ENCODE data around the gene TMEM233.

TMEM233 gene

DNA sequence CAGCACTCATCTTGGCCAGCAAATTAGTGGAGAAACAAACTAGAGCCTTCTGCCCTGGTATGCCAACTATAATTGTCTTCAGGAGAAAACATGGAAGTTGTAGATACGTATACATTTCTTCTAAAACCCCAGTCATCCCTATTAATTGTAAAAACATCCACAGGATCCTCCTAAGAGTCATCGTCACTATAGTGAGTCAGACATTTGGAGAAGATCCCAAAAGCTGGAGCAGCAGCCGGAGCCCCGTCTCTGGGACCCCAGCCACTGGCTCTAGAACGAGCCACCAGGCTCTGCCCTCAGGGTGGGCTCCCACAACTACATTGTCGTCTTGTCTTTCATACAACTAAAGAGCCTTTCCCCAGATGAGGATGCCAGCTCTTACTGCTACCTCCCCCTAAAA lies 89.8 kb downstream of the TMEM233 start:
- DNase-seq, result no peak

- no peak for DNase-seq
Observed at GRCh38 chr12:119683816-119684215, 90.2 kb downstream of the TMEM233 start.

- no peak for DNase-seq
Observed at GRCh38 chr12:119684711-119685369, 91.3 kb downstream of the TMEM233 start.

GRCh38 chr12:119685375-119685774 lies 91.8 kb downstream of the TMEM233 start:
- no peak for DNase-seq

DNA sequence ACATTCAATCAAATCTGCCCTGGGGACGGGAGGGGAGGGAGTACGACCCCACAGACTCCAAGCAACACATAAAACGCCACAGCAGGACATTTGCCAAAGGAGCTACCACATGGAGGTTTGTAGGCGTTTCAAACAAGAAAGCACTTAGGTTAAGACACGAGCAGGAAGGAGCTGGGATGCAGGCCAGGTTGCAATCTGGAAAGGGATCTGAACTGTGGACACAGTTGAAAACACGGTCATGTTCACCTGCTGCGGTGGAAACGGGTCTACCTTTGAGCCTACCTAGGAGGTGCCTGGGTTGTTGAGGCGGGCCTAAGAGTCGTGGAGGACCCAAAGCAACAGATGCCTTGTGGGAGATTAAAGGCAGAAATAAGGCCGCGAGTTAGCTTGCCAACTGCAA lies 92.8 kb downstream of the TMEM233 start:
- no peak for DNase-seq

DNA sequence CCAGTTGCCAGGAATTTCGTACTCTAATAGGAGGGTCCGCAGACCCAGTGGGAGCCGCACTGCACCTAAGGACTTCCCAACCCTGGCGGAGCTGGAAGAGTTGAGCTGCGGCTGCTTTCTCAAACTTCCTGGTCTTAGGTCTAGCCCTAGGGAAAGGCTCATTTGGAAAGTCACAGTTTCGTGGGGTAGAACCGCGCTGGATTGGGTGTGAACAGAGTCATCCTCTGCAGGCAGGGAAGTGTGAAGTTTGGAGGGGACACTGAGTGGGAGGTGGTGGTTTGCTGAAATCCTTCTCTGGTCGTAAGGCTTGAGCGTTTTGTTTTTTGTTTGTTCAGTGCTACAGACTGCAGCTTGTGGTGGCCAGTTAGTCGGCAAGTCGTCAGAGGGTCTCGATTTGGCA lies 93.2 kb downstream of the TMEM233 start:
- no peak for DNase-seq

DNA sequence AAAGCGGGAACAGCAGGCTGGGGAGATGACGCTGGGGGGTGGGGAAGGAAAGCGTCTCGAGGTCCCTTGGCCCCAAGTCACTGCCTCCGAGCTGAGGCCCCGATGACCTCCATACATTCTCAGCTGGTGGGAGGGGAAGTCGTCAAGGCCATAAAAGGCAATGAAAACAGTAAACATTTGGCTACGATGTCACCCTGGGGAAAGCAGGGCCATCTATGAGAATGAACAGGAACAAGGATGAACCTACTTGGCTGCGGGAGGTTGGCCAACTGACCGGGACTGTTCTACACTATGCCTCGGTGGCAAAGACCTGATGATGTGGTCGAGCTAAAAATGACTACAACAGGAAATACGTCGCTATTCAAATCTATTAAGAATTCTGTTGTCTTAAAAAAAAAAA lies 93.8 kb downstream of the TMEM233 start:
- DNase-seq, result no peak

GRCh38 chr12:119687879-119688278 lies 94.3 kb downstream of the TMEM233 start:
- no peak for DNase-seq

- DNase-seq, result no peak
Observed at GRCh38 chr12:119689935-119690500, 96.4 kb downstream of the TMEM233 start.

- DNase-seq, result no peak
Observed at GRCh38 chr12:119691202-119691810, 97.7 kb downstream of the TMEM233 start.

GRCh38 chr12:119692410-119692809 lies 98.8 kb downstream of the TMEM233 start:
- DNase-seq, result no peak
